MM.1S (cell line): ENCODE results near the gene ATP23.

ENCODE experiments used
- DNase-seq: peaks from one replicate; pipeline ENCODE4 v3.0.0-alpha.2; 2015
- H2AFZ ChIP-seq: fragments of 300-600 bp; sonication (generic); 2 replicates; pipeline ENCODE4 v1.6.0; 2016; ENCODE audit warnings: antibody characterized with exemption, low read length
- H3F3A ChIP-seq: fragments of 300-600 bp; sonication (generic); 2 replicates; pipeline ENCODE4 v1.6.1; 2016; ENCODE audit warnings: mild to moderate bottlenecking, antibody characterized with exemption, low read length, moderate library complexity, mixed read lengths; ENCODE audit not compliant: insufficient read depth
- H3K27ac ChIP-seq: fragments of 300-600 bp; sonication (generic); 2 replicates; pipeline ENCODE4 v1.5.1; 2016; ENCODE audit warnings: mild to moderate bottlenecking, low read length
- H3K27me3 ChIP-seq: fragments of 300-600 bp; sonication (generic); replicated peaks from 2 replicates; pipeline ENCODE4 v1.6.0; 2016; ENCODE audit warnings: low read length; ENCODE audit not compliant: insufficient read depth
- H3K36me3 ChIP-seq: fragments of 300-600 bp; sonication (generic); replicated peaks from 2 replicates; pipeline ENCODE4 v1.6.1; 2016; ENCODE audit warnings: mild to moderate bottlenecking, low read length, mixed read lengths; ENCODE audit not compliant: insufficient read depth
- H3K4me1 ChIP-seq: fragments of 300-600 bp; sonication (generic); 2 replicates; pipeline ENCODE4 v1.6.1; 2016; ENCODE audit warnings: low read length, mixed read lengths
- H3K4me2 ChIP-seq: fragments of 300-600 bp; sonication (generic); 2 replicates; pipeline ENCODE4 v1.6.0; 2016; ENCODE audit warnings: low read depth, low read length
- H3K4me3 ChIP-seq: fragments of 300-600 bp; sonication (generic); 2 replicates; pipeline ENCODE4 v1.5.1; 2016; ENCODE audit warnings: low read length, mixed read lengths
- H3K79me2 ChIP-seq: fragments of 300-600 bp; sonication (generic); 2 replicates; pipeline ENCODE4 v1.6.1; 2016; ENCODE audit warnings: mixed run types, low read length, mixed read lengths
- H3K9ac ChIP-seq: fragments of 300-600 bp; sonication (generic); 2 replicates; pipeline ENCODE4 v1.6.1; 2016; ENCODE audit warnings: low read length, mixed read lengths
- H3K9me2 ChIP-seq: fragments of 300-600 bp; sonication (generic); replicated peaks from 2 replicates; pipeline ENCODE4 v1.6.1; 2016; ENCODE audit warnings: mild to moderate bottlenecking, low read length, mixed read lengths; ENCODE audit not compliant: insufficient read depth
- H3K9me3 ChIP-seq: fragments of 300-600 bp; sonication (generic); replicated peaks from 2 replicates; pipeline ENCODE4 v1.6.1; 2016; ENCODE audit warnings: mild to moderate bottlenecking, low read length, mixed read lengths; ENCODE audit not compliant: insufficient read depth
- H4K20me1 ChIP-seq: fragments of 300-600 bp; sonication (generic); 2 replicates; pipeline ENCODE4 v1.6.1; 2016; ENCODE audit warnings: mild to moderate bottlenecking, low read length, moderate library complexity, mixed read lengths; ENCODE audit not compliant: insufficient read depth
- EZH2 ChIP-seq: fragments of 300-600 bp; sonication (generic); optimal IDR thresholded peaks from 2 replicates; pipeline ENCODE3; 2017; ENCODE audit warnings: low read depth, mild to moderate bottlenecking, antibody characterized with exemption, low read length, mixed read lengths
- EZH2phosphoT487 ChIP-seq: fragments of 300-600 bp; sonication (generic); IDR thresholded peaks from 2 replicates; pipeline ENCODE4 v1.6.1; 2018; ENCODE audit warnings: antibody characterized with exemption, low read length
- TF ChIP-seq, protein P1 (sequence below): fragments of 300-600 bp; sonication (generic); IDR thresholded peaks from 2 replicates; pipeline ENCODE4 v1.5.1; 2016; ENCODE audit warnings: antibody characterized with exemption, low read length, mixed read lengths

Gene ATP23

GRCh38 chr12:57935839-57936512 lies 5.4 kb upstream of the ATP23 start:
- H3K4me1 ChIP-seq = peaks cover 25% of the 10 kb centered on the region

DNA sequence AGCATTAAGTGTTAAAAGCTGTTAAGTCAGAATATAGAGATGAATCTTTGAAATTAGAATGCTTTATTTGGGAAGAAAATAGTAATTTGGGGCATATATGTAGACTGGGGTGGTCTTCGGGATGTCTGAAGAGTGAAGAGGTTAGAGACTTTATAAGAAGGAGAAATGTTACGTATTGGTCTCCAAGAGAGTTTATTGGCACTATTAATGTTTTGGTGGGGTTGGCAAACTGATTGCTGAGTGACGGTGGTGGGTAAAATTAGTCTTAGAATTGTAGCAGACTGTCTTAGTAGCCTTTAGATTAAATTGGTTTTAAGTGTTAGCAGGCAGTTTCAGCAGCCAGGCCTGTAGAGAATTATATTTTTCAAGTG lies 4.9 kb upstream of the ATP23 start:
- Histone ChIP-seq H3K79me2 (peaks cover 9% of the 10 kb centered on the region; the same call in 1 of the 2 replicates), H3K36me3 (no peaks in the 10 kb centered on the region), H4K20me1 (no peaks in the 10 kb centered on the region), H2AFZ (peak overlapping the region; percentile 88; the same call in 1 of the 2 replicates), H3F3A (peaks cover 25% of the 10 kb centered on the region), H3K27ac (no peak overlapping the region), H3K9me2 (no peaks in the 10 kb centered on the region), H3K9ac (peak overlapping the region; percentile 89; the same call in 1 of the 2 replicates), H3K27me3 (no peaks in the 10 kb centered on the region), H3K4me2 (peak overlapping the region; percentile 67), H3K9me3 (no peaks in the 10 kb centered on the region), H3K4me1 (peaks cover 25% of the 10 kb centered on the region), H3K4me3 (peak overlapping the region; percentile 82; the same call in 1 of the 2 replicates)
- TF ChIP-seq EZH2phosphoT487 = no peak
- no peak for TF ChIP-seq EZH2
- TF ChIP-seq, protein P1, sequence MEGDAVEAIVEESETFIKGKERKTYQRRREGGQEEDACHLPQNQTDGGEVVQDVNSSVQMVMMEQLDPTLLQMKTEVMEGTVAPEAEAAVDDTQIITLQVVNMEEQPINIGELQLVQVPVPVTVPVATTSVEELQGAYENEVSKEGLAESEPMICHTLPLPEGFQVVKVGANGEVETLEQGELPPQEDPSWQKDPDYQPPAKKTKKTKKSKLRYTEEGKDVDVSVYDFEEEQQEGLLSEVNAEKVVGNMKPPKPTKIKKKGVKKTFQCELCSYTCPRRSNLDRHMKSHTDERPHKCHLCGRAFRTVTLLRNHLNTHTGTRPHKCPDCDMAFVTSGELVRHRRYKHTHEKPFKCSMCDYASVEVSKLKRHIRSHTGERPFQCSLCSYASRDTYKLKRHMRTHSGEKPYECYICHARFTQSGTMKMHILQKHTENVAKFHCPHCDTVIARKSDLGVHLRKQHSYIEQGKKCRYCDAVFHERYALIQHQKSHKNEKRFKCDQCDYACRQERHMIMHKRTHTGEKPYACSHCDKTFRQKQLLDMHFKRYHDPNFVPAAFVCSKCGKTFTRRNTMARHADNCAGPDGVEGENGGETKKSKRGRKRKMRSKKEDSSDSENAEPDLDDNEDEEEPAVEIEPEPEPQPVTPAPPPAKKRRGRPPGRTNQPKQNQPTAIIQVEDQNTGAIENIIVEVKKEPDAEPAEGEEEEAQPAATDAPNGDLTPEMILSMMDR = no peak
- DNase-seq = no peak

More at GRCh38 chr12:57935839-57936512, 5.4 kb upstream of the ATP23 start:
- peaks cover 23% of the 10 kb centered on the region for H3F3A ChIP-seq
- H2AFZ ChIP-seq = peak overlapping the region; percentile 88
- peaks cover 9% of the 10 kb centered on the region; the same call in 1 of the 2 replicates for H3K79me2 ChIP-seq
- H3K36me3 ChIP-seq = no peaks in the 10 kb centered on the region
- H3K27me3 ChIP-seq = no peaks in the 10 kb centered on the region
- DNase-seq = peak; percentile 98
- peak overlapping the region; percentile 82 for H3K4me3 ChIP-seq
- H3K9me3 ChIP-seq = no peaks in the 10 kb centered on the region
- H3K9ac ChIP-seq = peak overlapping the region; percentile 89
- no peaks in the 10 kb centered on the region for H3K9me2 ChIP-seq
- no peaks in the 10 kb centered on the region for H4K20me1 ChIP-seq
- H3K27ac ChIP-seq = peak overlapping the region; percentile 74; the same call in 1 of the 2 replicates
- TF ChIP-seq EZH2phosphoT487 (no peak), EZH2 (no peak)
- TF ChIP-seq, protein P1 = no peak
- peak overlapping the region; percentile 67 for H3K4me2 ChIP-seq

DNA sequence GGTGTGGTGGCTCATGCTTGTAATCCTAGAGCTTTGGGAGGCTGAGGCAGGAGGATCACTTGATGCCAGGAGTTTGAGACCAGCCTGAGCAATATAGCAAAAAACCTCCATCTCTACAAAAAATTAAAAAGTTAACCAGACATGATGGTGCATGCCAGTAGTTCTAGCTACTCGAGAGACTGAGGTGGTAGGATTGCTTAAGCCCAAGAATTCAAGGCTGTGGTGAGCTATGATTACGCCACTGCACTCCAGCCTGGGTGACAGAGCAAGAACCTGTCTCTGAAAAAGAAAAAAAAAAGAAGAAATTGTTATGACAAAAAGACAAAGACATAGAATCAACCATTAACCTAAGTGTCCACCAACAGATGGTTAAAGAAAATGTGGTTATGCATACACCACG lies 2.1 kb upstream of the ATP23 start:
- H2AFZ ChIP-seq = no peak overlapping the region
- no peak for DNase-seq

More for the DNA sequence above, 2.1 kb upstream of the ATP23 start:
- H3K27me3 ChIP-seq = no peaks in the 10 kb centered on the region
- peaks cover 14% of the 10 kb centered on the region for H3K79me2 ChIP-seq
- no peak overlapping the region for H3K4me3 ChIP-seq
- no peak overlapping the region for H3K4me2 ChIP-seq
- no peak overlapping the region for H3K9ac ChIP-seq
- H4K20me1 ChIP-seq = no peaks in the 10 kb centered on the region
- no peaks in the 10 kb centered on the region for H3K36me3 ChIP-seq
- no peaks in the 10 kb centered on the region for H3K9me2 ChIP-seq
- H3K9me3 ChIP-seq = no peaks in the 10 kb centered on the region
- peaks cover 28% of the 10 kb centered on the region for H3K4me1 ChIP-seq
- no peak overlapping the region for H3K27ac ChIP-seq
- H3F3A ChIP-seq = peaks cover 32% of the 10 kb centered on the region
- TF ChIP-seq EZH2phosphoT487 (no peak), EZH2 (no peak)
- TF ChIP-seq, protein P1 = no peak
